DMS 273 (cell line): ENCODE results near the gene SGCD.
"Not testable (repeated sequence)": the region's sequence is repeated elsewhere in the genome, so short reads cannot be mapped to it uniquely, and the experiment has no call there.

Experiments
- DNase-seq: peaks from one replicate; lab custom pipeline; 2025; ENCODE audit not compliant: unreplicated experiment; lab: John Stamatoyannopoulos, UW

SGCD gene

GRCh38 chr5:156552855-156553358 is 225.9 kb downstream of the SGCD start:
- DNase-seq = no peak

- peak; percentile 65 for DNase-seq
Measured at GRCh38 chr5:156556666-156557406, 229.9 kb downstream of the SGCD start.

- DNase-seq = peak; percentile 19
Measured at GRCh38 chr5:156560002-156560401, 233.0 kb downstream of the SGCD start.

- DNase-seq = no peak
Measured at GRCh38 chr5:156561651-156562050, 234.7 kb downstream of the SGCD start.

- DNase-seq = no peak
Measured at GRCh38 chr5:156570615-156571014, 243.7 kb downstream of the SGCD start.

- no peak for DNase-seq
Measured at GRCh38 chr5:156581725-156582124, 254.8 kb downstream of the SGCD start.

GRCh38 chr5:156582193-156582598 is 255.2 kb downstream of the SGCD start:
- no peak for DNase-seq

- DNase-seq = no peak
Measured at GRCh38 chr5:156584871-156585270, 257.9 kb downstream of the SGCD start.

- DNase-seq = no peak
Measured at GRCh38 chr5:156585999-156586398, 259.0 kb downstream of the SGCD start.

- no peak for DNase-seq
Measured at GRCh38 chr5:156587012-156587411, 260.0 kb downstream of the SGCD start.

- DNase-seq = no peak
Measured at GRCh38 chr5:156588306-156588705, 261.3 kb downstream of the SGCD start.

GRCh38 chr5:156589104-156589945 is 262.4 kb downstream of the SGCD start:
- no peak for DNase-seq

- DNase-seq = no peak
Measured at GRCh38 chr5:156589946-156590216, 262.9 kb downstream of the SGCD start.

- DNase-seq = no peak
Measured at GRCh38 chr5:156590978-156591377, 264.0 kb downstream of the SGCD start.

- no peak for DNase-seq
Measured at GRCh38 chr5:156591631-156592030, 264.7 kb downstream of the SGCD start.

- no peak for DNase-seq
Measured at GRCh38 chr5:156593546-156593945, 266.6 kb downstream of the SGCD start.

- no peak for DNase-seq
Measured at GRCh38 chr5:156594406-156594805, 267.4 kb downstream of the SGCD start.

GRCh38 chr5:156595132-156595787 is 268.3 kb downstream of the SGCD start:
- no peak for DNase-seq

- no peak for DNase-seq
Measured at GRCh38 chr5:156597276-156597675, 270.3 kb downstream of the SGCD start.

GRCh38 chr5:156598964-156599363 is 272.0 kb downstream of the SGCD start:
- DNase-seq = peak; percentile 78

GRCh38 chr5:156610582-156610981 is 283.6 kb downstream of the SGCD start:
- not testable (repeated sequence) for DNase-seq

GRCh38 chr5:156615901-156616300 is 288.9 kb downstream of the SGCD start:
- no peak for DNase-seq
